Measurements from ENCODE around the gene SLAMF6. TPM values are rescaled to one million over a fixed set of nuclear protein-coding genes. Genes with fewer than 3 reads are reported as not detected.
A peak's percentile ranks its signal among the peaks of the same experiment; 100 is the strongest.

SLAMF6 gene
- total and polyA plus RNA-seq, 4 experiments from 2014 or later, result 56.4 to 105 (median 78.0) TPM

- ChIA-PET POLR2A (ENCODE audit: partially characterized antibody) (interaction anchor here (2.1 to 24.0 kb wide), 3 partner anchors 13 to 60 kb away, joined by 5 to 639 read pairs (median 28); partner anchors contain the start of gene CD84), CTCF (ENCODE audit: partially characterized antibody) (interaction anchor here (0.5 to 20.9 kb wide), 6 partner anchors 13 to 124 kb away, joined by 3 to 359 read pairs (median 6); no protein-coding TSS in a partner anchor)
- peaks cover 47 to 62% of the 10 kb centered on the region in 2 donors for H3K36me3 Mint-ChIP-seq
- peak overlapping the region in 3 of 7 donors; percentile 25 to 53 (median 48) for H3K27ac Mint-ChIP-seq
- H3K9me3 ChIP-seq (ENCODE audit: control insufficient read depth in 1 of 2, low read length in 2 of 2), result no peaks in the 10 kb centered on the region
- H3K4me3 Mint-ChIP-seq, result no peak overlapping the region
- no peak overlapping the region for H3K27ac ChIP-seq (ENCODE audit: low read depth, low read length)
- no peaks in the 10 kb centered on the region for H3K27me3 ChIP-seq (ENCODE audit: insufficient read depth, low read length)
- intact Hi-C loops (cut with micrococcal nuclease), result no loop called here
- H3K4me1 ChIP-seq (ENCODE audit: insufficient read depth, low read length), result peaks cover 52% of the 10 kb centered on the region
- H3K27me3 Mint-ChIP-seq, result no peaks in the 10 kb centered on the region
- H3K9me3 Mint-ChIP-seq, result no peaks in the 10 kb centered on the region
- no peak overlapping the region for H3K4me3 ChIP-seq (ENCODE audit: low read length in 2 of 2)
- no peak for DNase-seq
- H3K4me1 Mint-ChIP-seq, result peaks cover 29 to 54% (median 40%) of the 10 kb centered on the region in 4 donors
- peaks cover 56% of the 10 kb centered on the region for H3K36me3 ChIP-seq (ENCODE audit: insufficient read depth, low read length)
Observed at GRCh38 chr1:160547422-160547821, 24.4 kb upstream of the SLAMF6 start.

- no peak overlapping the region for H3K27ac ChIP-seq (ENCODE audit: low read depth, low read length)
- H3K9me3 ChIP-seq (ENCODE audit: control insufficient read depth in 1 of 2, low read length in 2 of 2), result no peaks in the 10 kb centered on the region
- no peaks in the 10 kb centered on the region for H3K27me3 Mint-ChIP-seq
- CTCF ChIA-PET (ENCODE audit: partially characterized antibody), result interaction anchor here (0.5 to 20.9 kb wide), 8 partner anchors 9 to 124 kb away, joined by 3 to 359 read pairs (median 5); partner anchors contain the start of gene SLAMF6
- H3K4me1 Mint-ChIP-seq, result peaks cover 30 to 59% (median 40%) of the 10 kb centered on the region in 4 donors
- peak overlapping the region; percentile 4 to 75 (median 48) for H3K27ac Mint-ChIP-seq
- H3K9me3 Mint-ChIP-seq, result no peaks in the 10 kb centered on the region
- DNase-seq, result no peak
- no peak overlapping the region for H3K4me3 ChIP-seq (ENCODE audit: low read length in 2 of 2)
- H3K36me3 Mint-ChIP-seq, result peaks cover 42 to 57% of the 10 kb centered on the region in 2 donors
- H3K4me3 Mint-ChIP-seq, result no peak overlapping the region
- H3K4me1 ChIP-seq (ENCODE audit: insufficient read depth, low read length), result peaks cover 53% of the 10 kb centered on the region
- H3K27me3 ChIP-seq (ENCODE audit: insufficient read depth, low read length), result no peaks in the 10 kb centered on the region
- intact Hi-C loops (cut with micrococcal nuclease), result no loop called here
- peaks cover 51% of the 10 kb centered on the region for H3K36me3 ChIP-seq (ENCODE audit: insufficient read depth, low read length)
- POLR2A ChIA-PET (ENCODE audit: partially characterized antibody), result interaction anchor here (1.1 to 24.0 kb wide), 5 partner anchors 9 to 62 kb away, joined by 3 to 639 read pairs (median 6); partner anchors contain the start of gene CD84
Observed at GRCh38 chr1:160546942-160547341, 23.9 kb upstream of the SLAMF6 start.

DNA sequence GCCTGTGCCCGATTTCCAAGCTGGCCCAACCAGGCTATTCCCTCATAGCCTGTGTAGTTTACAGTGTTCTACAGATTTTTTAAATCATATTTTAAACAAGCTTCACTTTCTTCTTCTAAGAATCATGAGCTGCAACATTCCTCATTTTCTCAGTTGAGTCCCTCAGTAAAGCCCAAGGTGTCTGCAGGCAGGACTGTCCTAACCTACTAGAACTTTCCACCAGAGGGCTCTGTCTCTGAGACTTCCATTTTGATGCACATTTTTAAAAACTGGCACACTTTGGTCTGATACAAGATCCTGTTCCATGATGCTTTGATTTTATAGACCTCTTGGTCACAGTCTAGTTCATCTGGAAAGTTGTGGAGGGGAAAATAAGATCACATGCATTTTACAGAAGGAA is 21.6 kb upstream of the SLAMF6 start:
- Histone ChIP-seq H3K9me3 (ENCODE audit: control insufficient read depth in 1 of 2, low read length in 2 of 2) (no peaks in the 10 kb centered on the region), H3K36me3 (ENCODE audit: insufficient read depth, low read length) (peaks cover 33% of the 10 kb centered on the region), H3K4me1 (ENCODE audit: insufficient read depth, low read length) (peaks cover 63% of the 10 kb centered on the region), H3K27me3 (ENCODE audit: insufficient read depth, low read length) (no peaks in the 10 kb centered on the region), H3K27ac (ENCODE audit: low read depth, low read length) (no peak overlapping the region), H3K4me3 (ENCODE audit: low read length in 2 of 2) (no peak overlapping the region)
- CTCF ChIA-PET (ENCODE audit: partially characterized antibody), result interaction anchor here (0.6 to 20.9 kb wide), 32 partner anchors 11 to 254 kb away, joined by 3 to 359 read pairs (median 6); partner anchors contain the start of genes CD84 and SLAMF6
- no peaks in the 10 kb centered on the region for H3K27me3 Mint-ChIP-seq
- H3K36me3 Mint-ChIP-seq, result peaks cover 31 to 39% of the 10 kb centered on the region in 2 donors
- H3K9me3 Mint-ChIP-seq, result peaks cover 0 to 1% (median 0%) of the 10 kb centered on the region in 8 donors
- H3K4me1 Mint-ChIP-seq, result peaks cover 44 to 68% (median 56%) of the 10 kb centered on the region in 4 donors
- peak overlapping the region; percentile 74 to 88 (median 84) for H3K27ac Mint-ChIP-seq
- intact Hi-C loops (cut with micrococcal nuclease), result loop anchor here (1.0 to 5.0 kb wide), 5 partner anchors 24 to 133 kb away; no protein-coding TSS in a partner anchor
- peak overlapping the region in 4 of 8 donors; percentile 21 to 39 (median 28) for H3K4me3 Mint-ChIP-seq
- DNase-seq, result peak; percentile 45 to 54 (median 51)
- POLR2A ChIA-PET (ENCODE audit: partially characterized antibody), result interaction anchor here (0.8 to 6.6 kb wide), 11 partner anchors 10 to 116 kb away, joined by 3 to 92 read pairs (median 4); partner anchors contain the start of genes CD84 and SLAMF6

- H3K4me1 Mint-ChIP-seq, result peaks cover 48 to 77% (median 63%) of the 10 kb centered on the region in 4 donors
- H3K4me3 Mint-ChIP-seq, result peak overlapping the region in 3 of 8 donors; percentile 20 to 64 (median 20)
- intact Hi-C loops (cut with micrococcal nuclease), result loop anchor here (5.0 kb wide), 2 partner anchors 40 to 135 kb away; no protein-coding TSS in a partner anchor
- H3K9me3 Mint-ChIP-seq, result peaks cover 0 to 1% (median 0%) of the 10 kb centered on the region in 8 donors
- no peaks in the 10 kb centered on the region for H3K27me3 ChIP-seq (ENCODE audit: insufficient read depth, low read length)
- POLR2A ChIA-PET (ENCODE audit: partially characterized antibody), result interaction anchor here (1.1 to 6.6 kb wide), 7 partner anchors 16 to 34 kb away, joined by 5 to 92 read pairs (median 15); partner anchors contain the start of genes CD84 and SLAMF6
- no peak for DNase-seq
- peak overlapping the region; percentile 51 for H3K27ac ChIP-seq (ENCODE audit: low read depth, low read length)
- H3K9me3 ChIP-seq (ENCODE audit: control insufficient read depth in 1 of 2, low read length in 2 of 2), result no peaks in the 10 kb centered on the region
- H3K4me3 ChIP-seq (ENCODE audit: low read length in 2 of 2), result no peak overlapping the region
- CTCF ChIA-PET (ENCODE audit: partially characterized antibody), result interaction anchor here (1.4 to 20.9 kb wide), 7 partner anchors 14 to 131 kb away, joined by 5 to 359 read pairs (median 14); partner anchors contain the start of genes CD84 and SLAMF6
- peaks cover 19 to 23% of the 10 kb centered on the region in 2 donors for H3K36me3 Mint-ChIP-seq
- H3K27ac Mint-ChIP-seq, result peak overlapping the region; percentile 81 to 92 (median 89)
- H3K4me1 ChIP-seq (ENCODE audit: insufficient read depth, low read length), result peaks cover 73% of the 10 kb centered on the region
- no peaks in the 10 kb centered on the region for H3K27me3 Mint-ChIP-seq
- H3K36me3 ChIP-seq (ENCODE audit: insufficient read depth, low read length), result peaks cover 11% of the 10 kb centered on the region
Observed at GRCh38 chr1:160542303-160542945, 19.4 kb upstream of the SLAMF6 start.

GRCh38 chr1:160541622-160542302 is 18.7 kb upstream of the SLAMF6 start:
- Histone ChIP-seq H3K27me3 (ENCODE audit: insufficient read depth, low read length) (no peaks in the 10 kb centered on the region), H3K4me1 (ENCODE audit: insufficient read depth, low read length) (peaks cover 72% of the 10 kb centered on the region), H3K36me3 (ENCODE audit: insufficient read depth, low read length) (peaks cover 4% of the 10 kb centered on the region), H3K4me3 (ENCODE audit: low read length in 2 of 2) (no peak overlapping the region), H3K9me3 (ENCODE audit: control insufficient read depth in 1 of 2, low read length in 2 of 2) (no peaks in the 10 kb centered on the region), H3K27ac (ENCODE audit: low read depth, low read length) (peak overlapping the region; percentile 51)
- peak overlapping the region in 6 of 8 donors; percentile 4 to 64 (median 42) for H3K4me3 Mint-ChIP-seq
- H3K36me3 Mint-ChIP-seq, result peaks cover 13 to 16% of the 10 kb centered on the region in 2 donors
- peak overlapping the region; percentile 81 to 92 (median 89) for H3K27ac Mint-ChIP-seq
- DNase-seq, result no peak
- peaks cover 0 to 2% (median 0%) of the 10 kb centered on the region in 8 donors for H3K9me3 Mint-ChIP-seq
- CTCF ChIA-PET (ENCODE audit: partially characterized antibody), result interaction anchor here (1.6 to 20.9 kb wide), 9 partner anchors 14 to 113 kb away, joined by 4 to 359 read pairs (median 14); partner anchors contain the start of gene SLAMF6
- H3K27me3 Mint-ChIP-seq, result no peaks in the 10 kb centered on the region
- intact Hi-C loops (cut with micrococcal nuclease), result loop anchor here (2.0 to 5.0 kb wide), 4 partner anchors 17 to 136 kb away; no protein-coding TSS in a partner anchor
- POLR2A ChIA-PET (ENCODE audit: partially characterized antibody), result interaction anchor here (0.6 to 6.6 kb wide), 16 partner anchors 9 to 166 kb away, joined by 3 to 92 read pairs (median 8); partner anchors contain the start of genes CD84 and SLAMF6
- H3K4me1 Mint-ChIP-seq, result peaks cover 48 to 74% (median 60%) of the 10 kb centered on the region in 4 donors

DNA sequence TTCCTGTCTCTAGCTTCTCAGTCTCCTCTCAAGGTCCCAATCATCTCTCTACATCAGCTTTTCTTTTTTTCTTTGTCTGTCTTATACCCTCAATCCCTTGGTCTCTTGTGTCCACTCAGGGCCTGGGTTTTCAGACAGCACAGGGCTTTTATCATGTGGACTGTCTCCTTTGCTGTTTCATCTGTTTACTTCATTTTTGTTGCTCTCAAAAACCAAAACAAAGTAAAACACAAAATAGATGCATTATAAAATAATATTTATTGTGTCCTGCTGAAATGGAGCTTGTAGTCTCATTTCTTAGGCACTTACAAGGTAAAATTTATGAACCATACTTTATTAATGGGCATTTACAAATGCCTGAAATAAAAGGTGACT is 17.8 kb upstream of the SLAMF6 start:
- CTCF ChIA-PET (ENCODE audit: partially characterized antibody), result interaction anchor here (0.6 to 8.5 kb wide), 20 partner anchors 8 to 134 kb away, joined by 3 to 133 read pairs (median 6); partner anchors contain the start of gene SLAMF6
- H3K27me3 Mint-ChIP-seq, result no peaks in the 10 kb centered on the region
- peak overlapping the region; percentile 87 to 94 (median 92) for H3K27ac Mint-ChIP-seq
- H3K9me3 ChIP-seq (ENCODE audit: control insufficient read depth in 1 of 2, low read length in 2 of 2), result no peaks in the 10 kb centered on the region
- peaks cover 48 to 68% (median 57%) of the 10 kb centered on the region in 4 donors for H3K4me1 Mint-ChIP-seq
- peak overlapping the region in 7 of 8 donors; percentile 36 to 90 (median 81) for H3K4me3 Mint-ChIP-seq
- no peak for DNase-seq
- H3K27ac ChIP-seq (ENCODE audit: low read depth, low read length), result peak overlapping the region; percentile 51
- H3K4me1 ChIP-seq (ENCODE audit: insufficient read depth, low read length), result peaks cover 66% of the 10 kb centered on the region
- H3K4me3 ChIP-seq (ENCODE audit: low read length in 2 of 2), result peak overlapping the region in 1 of 2 donors; percentile 3
- intact Hi-C loops (cut with micrococcal nuclease), result loop anchor here (1.0 to 5.0 kb wide), 6 partner anchors 18 to 136 kb away; partner anchors contain the start of gene SLAMF6
- H3K36me3 ChIP-seq (ENCODE audit: insufficient read depth, low read length), result no peaks in the 10 kb centered on the region
- H3K36me3 Mint-ChIP-seq, result peaks cover 9 to 12% of the 10 kb centered on the region in 2 donors
- POLR2A ChIA-PET (ENCODE audit: partially characterized antibody), result interaction anchor here (0.8 to 6.6 kb wide), 33 partner anchors 10 to 227 kb away, joined by 3 to 92 read pairs (median 5); partner anchors contain the start of genes CD84 and SLAMF6
- H3K27me3 ChIP-seq (ENCODE audit: insufficient read depth, low read length), result no peaks in the 10 kb centered on the region
- H3K9me3 Mint-ChIP-seq, result peaks cover 0 to 10% (median 5%) of the 10 kb centered on the region in 8 donors
